Measurements from ENCODE around the gene SMAD7.
"Not testable (repeated sequence)": the region's sequence is repeated elsewhere in the genome, so short reads cannot be mapped to it uniquely, and the experiment has no call there.

SMAD7 gene

DNA sequence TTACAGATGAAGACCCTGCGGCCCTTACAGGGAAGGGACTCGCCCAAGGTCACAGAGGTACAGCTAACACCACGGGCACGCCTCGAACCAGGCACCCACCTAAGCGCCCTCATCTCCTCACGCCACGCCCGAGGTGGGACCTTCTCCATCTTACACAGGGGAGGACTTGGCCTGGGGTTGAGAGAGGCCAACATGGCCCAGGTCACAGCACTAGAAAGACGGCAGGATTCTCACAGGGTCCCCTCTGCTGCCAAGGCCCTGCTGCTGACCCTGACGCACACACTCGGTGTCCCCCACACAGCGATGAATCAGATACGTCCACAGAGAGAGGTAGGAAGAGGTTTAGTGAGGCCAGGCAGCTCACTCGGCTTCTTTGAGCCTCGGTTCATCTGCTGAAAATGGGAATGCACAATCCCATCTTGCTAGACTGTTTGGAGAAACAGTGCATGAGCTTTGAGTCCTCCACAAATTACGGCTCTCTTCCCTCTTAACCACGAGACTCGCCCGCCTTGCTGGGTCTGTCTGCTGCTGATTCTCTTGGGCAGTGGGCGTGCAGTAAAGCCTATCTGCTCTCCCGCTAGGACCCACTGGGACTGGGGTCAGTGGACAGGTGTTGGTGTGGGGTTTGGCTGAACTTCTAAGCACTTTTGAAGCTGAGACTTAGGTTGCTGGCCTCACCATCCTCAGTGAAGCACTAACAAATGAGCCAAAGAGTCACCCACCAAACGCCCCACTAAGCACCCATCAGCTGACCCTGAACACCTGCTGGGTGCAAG, 79.2 kb downstream of the SMAD7 start:
- H3K4me2 ChIP-seq (ENCODE audit: low read length) = no peak overlapping the region
- no peak overlapping the region for H3K4me3 ChIP-seq (ENCODE audit: low read depth, low read length)
- H4K12ac ChIP-seq (ENCODE audit: low read depth, low read length) = no peak overlapping the region
- H3K27me3 ChIP-seq (ENCODE audit: insufficient read depth, low read length) = no peaks in the 10 kb centered on the region
- no peak overlapping the region for H2AFZ ChIP-seq (ENCODE audit: insufficient read depth, low read length, poor library complexity)
- DNase-seq = no peak
- peak overlapping the region; percentile 90 for H2AK5ac ChIP-seq (ENCODE audit: low read length)
- no peak overlapping the region for H3K23ac ChIP-seq (ENCODE audit: low read length)
- H3K4me1 ChIP-seq (ENCODE audit: control insufficient read depth in 1 of 2, insufficient read depth in 2 of 2, low read length in 2 of 2) = peaks cover 31 to 32% of the 10 kb centered on the region in 2 experiments
- H3K36me3 ChIP-seq (ENCODE audit: control insufficient read depth in 1 of 2, insufficient read depth in 2 of 2, low read length in 2 of 2) = no peaks in the 10 kb centered on the region
- peaks cover 40% of the 10 kb centered on the region for H3K79me1 ChIP-seq (ENCODE audit: low read length)
- peaks cover 5% of the 10 kb centered on the region for H3K79me2 ChIP-seq (ENCODE audit: control insufficient read depth, insufficient read depth, low read length, poor library complexity)
- WGBS (ENCODE audit: extremely low coverage, insufficient coverage, insufficient read length) = no CpG with 5 or more reads among the region's 23 CpGs
- no peak overlapping the region for H4K8ac ChIP-seq (ENCODE audit: low read depth, low read length)
- H3K18ac ChIP-seq (ENCODE audit: low read length) = peak overlapping the region; percentile 69
- no peak overlapping the region for H3K27ac ChIP-seq (ENCODE audit: low read depth, low read length)
- no peaks in the 10 kb centered on the region for H3K9me3 ChIP-seq (ENCODE audit: insufficient read depth, low read depth, low read length)
- no peak overlapping the region for H2BK5ac ChIP-seq (ENCODE audit: low read depth, low read length, poor library complexity)
- H4K91ac ChIP-seq (ENCODE audit: low read depth, low read length) = peak overlapping the region; percentile 92
- peak overlapping the region; percentile 45 for H3K14ac ChIP-seq (ENCODE audit: low read length)
- H2BK120ac ChIP-seq (ENCODE audit: insufficient read depth, low read length, poor library complexity) = peak overlapping the region; percentile 79
- peak overlapping the region; percentile 97 for H2BK12ac ChIP-seq (ENCODE audit: low read length)
- H3K9ac ChIP-seq (ENCODE audit: low read length) = no peak overlapping the region
- H3K4ac ChIP-seq (ENCODE audit: low read depth, low read length) = peak overlapping the region; percentile 32

- H3K9me3 ChIP-seq (ENCODE audit: insufficient read depth, low read depth, low read length) = not testable (repeated sequence)
Measured at GRCh38 chr18:48870926-48871325, 79.8 kb downstream of the SMAD7 start.

More at GRCh38 chr18:48870926-48871325, 79.8 kb downstream of the SMAD7 start:
- H2BK120ac ChIP-seq (ENCODE audit: insufficient read depth, low read length, poor library complexity); H3K27me3 ChIP-seq (ENCODE audit: insufficient read depth, low read length); H3K36me3 ChIP-seq (ENCODE audit: control insufficient read depth in 1 of 2, insufficient read depth in 2 of 2, low read length in 2 of 2); H3K9ac ChIP-seq (ENCODE audit: low read length); H4K8ac ChIP-seq (ENCODE audit: low read depth, low read length); DNase-seq; H3K79me2 ChIP-seq (ENCODE audit: control insufficient read depth, insufficient read depth, low read length, poor library complexity); H3K18ac ChIP-seq (ENCODE audit: low read length); H3K14ac ChIP-seq (ENCODE audit: low read length); H3K27ac ChIP-seq (ENCODE audit: low read depth, low read length); H3K23ac ChIP-seq (ENCODE audit: low read length); H4K91ac ChIP-seq (ENCODE audit: low read depth, low read length); H3K4me3 ChIP-seq (ENCODE audit: low read depth, low read length); H2BK5ac ChIP-seq (ENCODE audit: low read depth, low read length, poor library complexity); H3K4me2 ChIP-seq (ENCODE audit: low read length); H3K4ac ChIP-seq (ENCODE audit: low read depth, low read length); H4K12ac ChIP-seq (ENCODE audit: low read depth, low read length); H2AFZ ChIP-seq (ENCODE audit: insufficient read depth, low read length, poor library complexity); H2AK5ac ChIP-seq (ENCODE audit: low read length): not testable (repeated sequence)
- Histone ChIP-seq H2BK12ac (ENCODE audit: low read length) (peak overlapping the region; percentile 16), H3K79me1 (ENCODE audit: low read length) (peaks cover 33% of the 10 kb centered on the region), H3K4me1 (ENCODE audit: control insufficient read depth in 1 of 2, insufficient read depth in 2 of 2, low read length in 2 of 2) (peaks cover 25% of the 10 kb centered on the region in 2 experiments)
- no CpG with 5 or more reads among the region's 13 CpGs for WGBS (ENCODE audit: extremely low coverage, insufficient coverage, insufficient read length)
